ENCODE measurements around the gene DCBLD1. TPM values are rescaled to one million over a fixed set of nuclear protein-coding genes. Genes with fewer than 3 reads are reported as not detected.
A peak's percentile ranks its signal among the peaks of the same experiment; 100 is the strongest.

The DCBLD1 gene
- total and polyA plus RNA-seq, 12 donors, result 2.7 to 7.2 (median 4.2) TPM

DNA sequence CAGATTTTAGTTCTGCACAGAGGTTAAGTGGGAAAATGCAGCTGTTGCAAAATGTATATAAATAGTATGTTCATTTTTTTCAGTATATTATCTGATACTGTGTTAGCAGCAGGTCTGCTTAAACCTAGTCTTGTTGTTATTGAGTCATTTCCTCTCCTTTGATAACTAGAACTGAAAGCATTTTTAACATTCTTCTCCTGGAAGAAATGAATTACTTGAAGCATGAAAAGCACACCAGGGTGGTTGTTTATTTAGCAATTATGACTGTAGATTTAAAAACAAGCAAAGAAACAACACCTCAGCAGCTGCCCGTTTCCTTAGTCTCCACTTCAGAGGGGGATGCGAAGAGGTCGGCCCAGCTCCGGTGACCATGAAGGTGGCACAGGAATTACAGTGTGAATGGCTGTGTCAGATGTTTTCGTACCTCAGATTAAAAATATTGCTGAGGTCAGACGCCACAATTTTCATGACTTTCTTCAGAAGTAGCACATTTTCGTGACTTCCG lies 66.4 kb downstream of the DCBLD1 start:
- Histone ChIP-seq H3K27me3 (no peaks in the 10 kb centered on the region), H3K27ac (peak overlapping the region in 2 of 10 donors; percentile 69 to 71), H3K4me1 (peaks cover 0 to 34% (median 10%) of the 10 kb centered on the region in 9 donors), H3K9me3 (no peaks in the 10 kb centered on the region), H3K4me3 (peak overlapping the region in 6 of 10 donors; percentile 45 to 64 (median 56)), H3K36me3 (peaks cover 0 to 38% (median 3%) of the 10 kb centered on the region in 9 donors)
- ATAC-seq, result no peak
- no peak for DNase-seq
- TF ChIP-seq, protein P1, sequence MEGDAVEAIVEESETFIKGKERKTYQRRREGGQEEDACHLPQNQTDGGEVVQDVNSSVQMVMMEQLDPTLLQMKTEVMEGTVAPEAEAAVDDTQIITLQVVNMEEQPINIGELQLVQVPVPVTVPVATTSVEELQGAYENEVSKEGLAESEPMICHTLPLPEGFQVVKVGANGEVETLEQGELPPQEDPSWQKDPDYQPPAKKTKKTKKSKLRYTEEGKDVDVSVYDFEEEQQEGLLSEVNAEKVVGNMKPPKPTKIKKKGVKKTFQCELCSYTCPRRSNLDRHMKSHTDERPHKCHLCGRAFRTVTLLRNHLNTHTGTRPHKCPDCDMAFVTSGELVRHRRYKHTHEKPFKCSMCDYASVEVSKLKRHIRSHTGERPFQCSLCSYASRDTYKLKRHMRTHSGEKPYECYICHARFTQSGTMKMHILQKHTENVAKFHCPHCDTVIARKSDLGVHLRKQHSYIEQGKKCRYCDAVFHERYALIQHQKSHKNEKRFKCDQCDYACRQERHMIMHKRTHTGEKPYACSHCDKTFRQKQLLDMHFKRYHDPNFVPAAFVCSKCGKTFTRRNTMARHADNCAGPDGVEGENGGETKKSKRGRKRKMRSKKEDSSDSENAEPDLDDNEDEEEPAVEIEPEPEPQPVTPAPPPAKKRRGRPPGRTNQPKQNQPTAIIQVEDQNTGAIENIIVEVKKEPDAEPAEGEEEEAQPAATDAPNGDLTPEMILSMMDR (IDR thresholded peaks at IDR 0.05), result no peak
- WGBS, 2 donors, result 86 to 89% methylated on average over 8 of the region's 8 CpGs
- intact Hi-C loops (cut with DNase I), result loop anchor here in 4 of 10 donors (5.0 to 10.0 kb wide), 2 partner anchors 64 to 67 kb away; partner anchors contain the start of gene DCBLD1 (in 4 of the 4)

DNA sequence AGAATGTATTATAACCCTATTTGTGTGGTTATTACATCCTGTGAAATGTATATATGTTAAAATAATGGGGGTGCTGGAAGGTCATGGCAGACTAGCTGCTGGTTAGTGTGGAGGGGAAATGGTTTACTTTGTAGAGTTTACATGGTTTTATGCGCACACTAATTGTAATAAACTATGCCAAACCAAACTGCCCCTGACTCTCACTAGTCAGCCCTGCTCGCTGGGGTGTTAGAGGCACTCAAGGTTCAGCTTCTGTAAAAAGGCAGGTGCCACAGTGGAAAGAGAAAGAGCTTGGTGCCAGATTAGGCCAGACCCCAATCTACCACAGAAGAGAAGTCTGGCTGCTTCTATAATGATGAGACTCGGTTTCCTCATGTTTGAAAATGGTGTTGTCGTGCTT lies 67.1 kb downstream of the DCBLD1 start:
- ATAC-seq (no peak), DNase-seq (no peak)
- H3K36me3 ChIP-seq, result peaks cover 0 to 30% (median 3%) of the 10 kb centered on the region in 9 donors
- H3K27ac ChIP-seq, result peak overlapping the region in 1 of 10 donors; percentile 69
- peaks cover 0 to 34% (median 10%) of the 10 kb centered on the region in 9 donors for H3K4me1 ChIP-seq
- H3K4me3 ChIP-seq, result peak overlapping the region in 1 of 10 donors; percentile 55
- H3K27me3 ChIP-seq, result no peaks in the 10 kb centered on the region
- intact Hi-C loops (cut with DNase I), result loop anchor here in 6 of 10 donors (5.0 to 10.0 kb wide), 4 partner anchors 55 to 205 kb away; partner anchors contain the start of genes DCBLD1 (in 4 of the 6) and GOPC (in 3 of the 6)
- 96 to 97% methylated on average over 4 of the region's 4 CpGs for WGBS, 2 donors
- TF ChIP-seq, protein P1 (IDR thresholded peaks at IDR 0.05), result no peak
- H3K9me3 ChIP-seq, result no peaks in the 10 kb centered on the region

DNA sequence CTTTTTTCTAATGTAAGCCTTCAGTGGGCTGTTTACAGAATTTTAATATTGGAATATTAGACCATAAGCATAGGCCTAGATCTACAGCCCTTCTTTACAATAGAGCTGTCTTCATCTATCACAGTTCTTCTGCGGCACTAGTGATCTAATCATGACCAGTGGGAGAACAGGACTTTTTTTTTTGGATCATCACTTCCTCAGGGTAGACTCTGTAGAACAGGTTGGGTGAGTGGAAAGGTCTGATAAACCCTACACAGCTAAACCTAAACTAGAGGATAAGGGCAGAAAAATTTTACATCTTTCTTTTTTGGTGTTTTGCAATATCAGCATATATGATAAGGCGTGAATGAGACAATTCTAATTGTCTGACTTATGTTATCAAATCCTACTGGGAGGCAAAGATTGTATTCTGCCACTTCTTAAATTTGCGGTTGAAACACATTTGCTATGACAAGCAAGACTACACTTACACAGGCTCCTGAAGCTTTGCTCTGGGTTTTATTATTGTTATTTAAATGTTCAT lies 67.7 kb downstream of the DCBLD1 start:
- Histone ChIP-seq H3K4me1 (peaks cover 0 to 34% (median 10%) of the 10 kb centered on the region in 9 donors), H3K4me3 (no peak overlapping the region), H3K36me3 (peaks cover 0 to 25% (median 3%) of the 10 kb centered on the region in 9 donors), H3K27ac (peak overlapping the region in 1 of 10 donors; percentile 69), H3K27me3 (no peaks in the 10 kb centered on the region), H3K9me3 (no peaks in the 10 kb centered on the region)
- WGBS, 2 donors, result 96 to 97% methylated on average over 3 of the region's 3 CpGs
- TF ChIP-seq, protein P1 (IDR thresholded peaks at IDR 0.05), result no peak
- no peak for DNase-seq
- no peak for ATAC-seq
- intact Hi-C loops (cut with DNase I), result loop anchor here in 4 of 10 donors (10.0 kb wide), 2 partner anchors 55 to 205 kb away; partner anchors contain the start of gene GOPC (in 3 of the 4)

DNA sequence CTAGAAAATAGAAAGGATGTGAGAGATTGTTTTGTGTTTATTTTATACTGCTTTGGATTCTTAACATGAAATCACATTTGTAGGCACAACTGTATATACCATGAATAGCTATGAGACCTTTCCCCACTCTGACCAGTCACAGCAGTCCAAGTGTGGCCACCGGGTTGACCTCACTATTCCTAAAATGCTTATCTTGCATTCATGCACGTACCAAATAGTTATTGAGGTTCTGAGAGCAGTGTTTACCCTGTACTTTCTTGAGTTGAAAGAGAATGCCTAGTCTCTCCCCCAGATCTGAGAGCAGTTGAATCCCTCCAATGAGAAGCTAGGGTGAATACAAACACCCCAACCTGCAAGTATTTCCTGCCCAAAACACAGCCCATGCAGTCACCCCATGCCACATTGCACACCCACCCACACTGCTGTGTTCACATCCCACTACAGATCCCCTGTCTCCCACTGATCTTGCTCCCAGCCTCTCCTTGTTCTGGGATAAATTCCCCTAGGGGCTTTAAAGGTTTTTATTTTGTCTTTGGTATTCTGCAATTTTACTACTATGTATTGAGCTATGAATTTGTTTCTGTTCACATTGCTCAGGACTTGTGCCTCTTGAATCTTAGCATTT lies 68.3 kb downstream of the DCBLD1 start:
- H3K9me3 ChIP-seq, result no peaks in the 10 kb centered on the region
- TF ChIP-seq, protein P1 (IDR thresholded peaks at IDR 0.05), result no peak
- no peaks in the 10 kb centered on the region for H3K27me3 ChIP-seq
- DNase-seq (no peak), ATAC-seq (no peak)
- WGBS, 2 donors, result 53 to 56% methylated on average over 2 of the region's 2 CpGs
- peaks cover 0 to 35% (median 12%) of the 10 kb centered on the region in 9 donors for H3K4me1 ChIP-seq
- intact Hi-C loops (cut with DNase I), result loop anchor here in 4 of 10 donors (10.0 kb wide), 2 partner anchors 54 to 206 kb away; partner anchors contain the start of gene GOPC (in 3 of the 4)
- H3K36me3 ChIP-seq, result peaks cover 0 to 19% (median 0%) of the 10 kb centered on the region in 9 donors
- H3K4me3 ChIP-seq, result no peak overlapping the region
- H3K27ac ChIP-seq, result peak overlapping the region in 1 of 10 donors; percentile 69

Data from heart right ventricle (tissue), 16 donors.